ENCODE results near the gene OTOP3.

Gene OTOP3

GRCh38 chr17:74920306-74920620 is 15.4 kb upstream of the OTOP3 start:
- DNase-seq (ENCODE audit: extremely low read depth, low read depth): no peak

GRCh38 chr17:74920642-74921025 is 15.1 kb upstream of the OTOP3 start:
- no peak for TF ChIP-seq CTCF (IDR thresholded peaks at IDR 0.05; ENCODE audit: low read depth, low read length)
- DNase-seq (ENCODE audit: extremely low read depth, low read depth): no peak

More at GRCh38 chr17:74920306-74920620, 15.4 kb upstream of the OTOP3 start:
- no peak for TF ChIP-seq CTCF (IDR thresholded peaks at IDR 0.05; ENCODE audit: low read depth, low read length)

GRCh38 chr17:74921026-74921681 is 14.5 kb upstream of the OTOP3 start:
- DNase-seq (ENCODE audit: extremely low read depth, low read depth): no peak
- no peak for TF ChIP-seq CTCF (IDR thresholded peaks at IDR 0.05; ENCODE audit: low read depth, low read length)

GRCh38 chr17:74921769-74922168 is 13.9 kb upstream of the OTOP3 start:
- no peak for DNase-seq (ENCODE audit: extremely low read depth, low read depth)
- no peak for TF ChIP-seq CTCF (IDR thresholded peaks at IDR 0.05; ENCODE audit: low read depth, low read length)

- no peak for TF ChIP-seq CTCF (IDR thresholded peaks at IDR 0.05; ENCODE audit: low read depth, low read length)
- no peak for DNase-seq (ENCODE audit: extremely low read depth, low read depth)
These were observed 13.5 kb upstream of the OTOP3 start for GRCh38 chr17:74922172-74922571.

- DNase-seq (ENCODE audit: extremely low read depth, low read depth): no peak
- no peak for TF ChIP-seq CTCF (IDR thresholded peaks at IDR 0.05; ENCODE audit: low read depth, low read length)
These were observed 12.8 kb upstream of the OTOP3 start, which contains the start of gene USH1G for GRCh38 chr17:74922694-74923537. USH1G (minus strand) TSS chr17:74923255; CDS start chr17:74923073, 182 bp downstream.

GRCh38 chr17:74923538-74924249 is 12.0 kb upstream of the OTOP3 start:
- DNase-seq (ENCODE audit: extremely low read depth, low read depth): no peak
- TF ChIP-seq CTCF (IDR thresholded peaks at IDR 0.05; ENCODE audit: low read depth, low read length): peak; percentile 48

All from AG09319 (cell line).